Measurements from ENCODE around the gene PROCA1.
"Not testable (repeated sequence)": the region's sequence is repeated elsewhere in the genome, so short reads cannot be mapped to it uniquely, and the experiment has no call there.

Gene PROCA1

DNA sequence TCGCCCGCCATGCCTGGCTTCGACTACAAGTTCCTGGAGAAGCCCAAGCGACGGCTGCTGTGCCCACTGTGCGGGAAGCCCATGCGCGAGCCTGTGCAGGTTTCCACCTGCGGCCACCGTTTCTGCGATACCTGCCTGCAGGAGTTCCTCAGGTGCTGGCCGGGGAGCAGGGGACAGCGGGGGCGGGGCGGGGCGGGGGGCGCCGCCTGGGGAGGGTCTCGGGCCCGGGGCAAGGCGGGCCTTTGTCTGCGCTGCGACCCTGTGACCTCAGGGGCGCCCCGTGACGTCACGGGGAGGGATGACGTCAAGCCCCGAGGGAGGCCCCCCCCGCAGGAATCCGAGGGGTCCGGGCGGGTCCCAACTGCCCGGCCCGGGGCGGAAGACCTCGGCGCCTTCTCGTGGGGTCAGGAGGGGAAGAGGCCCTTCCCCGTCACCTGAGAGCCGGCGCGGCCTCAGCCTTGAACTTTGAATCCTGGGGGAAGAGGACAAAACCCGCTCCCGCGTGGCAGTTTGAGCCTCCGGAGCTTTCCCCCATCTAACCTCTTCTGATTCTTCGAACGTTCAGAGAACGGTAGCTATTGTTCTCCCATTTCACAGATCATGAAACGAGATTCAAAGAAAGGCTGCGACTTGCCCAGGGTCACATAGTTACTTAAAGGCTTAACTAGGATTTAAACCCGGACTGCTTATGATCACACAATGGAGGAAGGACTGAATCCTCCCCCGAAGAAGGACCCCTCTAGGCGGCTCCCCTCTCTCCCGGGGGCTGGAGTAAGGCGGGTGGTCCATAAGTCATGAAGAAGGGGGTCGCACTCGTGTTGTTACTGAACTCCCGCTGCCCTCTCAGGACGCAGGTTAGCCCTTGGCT is 32.6 kb upstream of the PROCA1 start:
- no peak for DNase-seq

DNA sequence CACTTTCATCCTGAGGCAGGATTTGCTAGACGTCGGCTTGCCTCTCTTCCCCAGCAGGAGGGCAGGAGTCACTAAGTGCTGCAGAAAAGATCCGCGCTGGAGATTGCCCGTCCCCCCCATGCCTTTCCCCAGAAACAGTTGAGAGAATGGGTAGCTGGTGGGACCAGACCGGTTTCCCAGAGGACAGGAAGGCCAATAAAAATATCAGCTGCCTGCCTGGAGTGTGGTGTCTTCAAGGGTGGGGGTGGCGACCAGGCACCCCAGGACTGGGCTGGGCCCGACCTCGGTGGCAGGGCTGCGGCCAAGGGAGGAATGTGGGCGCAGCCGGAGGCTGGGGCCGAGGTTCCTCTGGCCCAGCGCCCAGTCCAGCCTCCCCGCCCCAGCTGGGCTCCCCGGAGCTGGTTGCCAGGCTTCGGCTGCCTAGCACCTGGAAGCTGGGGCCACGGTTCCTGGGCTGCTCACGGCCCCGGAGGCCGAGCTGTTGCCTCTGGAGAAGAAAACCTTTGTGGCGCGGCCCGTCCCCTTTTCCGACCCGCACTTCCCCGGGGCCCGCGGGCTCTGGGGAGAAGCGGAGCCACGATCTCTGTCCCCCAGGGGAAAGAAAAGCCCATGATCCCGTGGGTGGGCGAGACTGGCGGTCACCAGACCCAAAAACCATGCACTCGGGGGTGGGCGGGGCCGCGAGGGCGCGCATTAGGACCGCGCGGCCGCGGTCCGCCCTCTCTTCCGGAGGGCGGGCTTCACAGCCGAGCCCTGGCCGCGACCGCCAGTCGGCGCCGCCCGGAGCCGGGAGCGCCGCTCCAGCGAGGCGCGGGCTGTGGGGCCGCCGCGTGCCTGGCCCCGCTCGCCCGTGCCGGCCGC is 31.8 kb upstream of the PROCA1 start, which contains the start of gene TRAF4:
Gene TRAF4, plus strand, starts transcription at position 769 of the 861 bp plus-strand sequence. CDS start 102 bp downstream, outside the sequence.
- DNase-seq, result peak; percentile 59 to 77

DNA sequence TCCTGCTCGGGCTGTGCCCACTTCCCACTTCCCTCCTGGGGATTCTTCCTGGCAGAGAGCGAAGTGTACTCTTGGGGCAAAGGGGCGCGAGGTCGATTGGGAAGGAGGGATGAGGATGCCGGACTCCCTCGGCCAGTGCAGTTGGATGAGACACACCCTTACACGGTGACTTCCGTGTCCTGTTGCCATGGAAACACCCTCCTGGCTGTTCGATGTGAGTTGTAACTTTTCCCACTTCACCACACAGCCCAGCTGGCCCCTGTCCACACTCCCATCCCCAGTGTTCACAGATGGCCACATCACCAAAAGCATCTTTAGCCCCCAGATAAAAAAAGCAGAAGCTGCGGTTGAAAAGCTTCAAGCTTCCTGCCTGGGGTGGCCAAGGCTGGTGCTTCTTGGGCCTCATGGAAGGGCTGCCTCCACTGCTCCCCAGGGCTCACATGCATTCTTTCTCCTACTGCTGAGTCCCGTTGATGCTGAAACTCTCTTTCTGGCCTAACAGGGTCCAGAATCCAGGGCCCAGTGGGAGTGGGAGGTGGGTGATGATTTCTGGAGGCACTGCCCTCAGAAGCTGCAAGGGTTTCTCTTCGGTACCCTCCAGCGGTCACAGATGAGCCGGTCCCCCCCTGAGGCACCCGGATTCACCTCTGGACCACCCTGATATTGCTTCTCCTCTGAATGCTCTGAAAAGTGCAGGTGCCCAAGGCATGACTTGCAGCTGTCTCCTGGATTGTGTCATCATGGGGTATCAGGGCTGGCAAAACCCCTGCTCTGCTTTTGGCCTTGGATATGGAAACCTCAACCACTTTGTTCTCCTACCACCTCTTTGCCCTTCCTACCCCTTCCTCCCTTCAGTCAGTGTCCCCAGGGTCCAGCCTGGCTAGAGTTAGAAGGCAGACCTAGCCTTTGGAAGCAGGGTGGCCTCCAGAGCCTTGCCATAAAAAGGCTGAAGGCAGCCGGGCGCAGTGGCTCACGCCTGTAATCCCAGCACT is 30.0 kb upstream of the PROCA1 start:
- DNase-seq, result peak in 1 of 2 donors; percentile 15

GRCh38 chr17:28740406-28741357 is 29.0 kb upstream of the PROCA1 start:
- DNase-seq, result no peak

GRCh38 chr17:28738680-28739384 is 27.1 kb upstream of the PROCA1 start:
- no peak for DNase-seq

GRCh38 chr17:28737770-28738679 is 26.3 kb upstream of the PROCA1 start:
- DNase-seq, result no peak

- DNase-seq, result no peak
Measured at GRCh38 chr17:28737316-28737715, 25.6 kb upstream of the PROCA1 start.

GRCh38 chr17:28735913-28736769 is 24.5 kb upstream of the PROCA1 start:
- not testable (repeated sequence) for DNase-seq

DNA sequence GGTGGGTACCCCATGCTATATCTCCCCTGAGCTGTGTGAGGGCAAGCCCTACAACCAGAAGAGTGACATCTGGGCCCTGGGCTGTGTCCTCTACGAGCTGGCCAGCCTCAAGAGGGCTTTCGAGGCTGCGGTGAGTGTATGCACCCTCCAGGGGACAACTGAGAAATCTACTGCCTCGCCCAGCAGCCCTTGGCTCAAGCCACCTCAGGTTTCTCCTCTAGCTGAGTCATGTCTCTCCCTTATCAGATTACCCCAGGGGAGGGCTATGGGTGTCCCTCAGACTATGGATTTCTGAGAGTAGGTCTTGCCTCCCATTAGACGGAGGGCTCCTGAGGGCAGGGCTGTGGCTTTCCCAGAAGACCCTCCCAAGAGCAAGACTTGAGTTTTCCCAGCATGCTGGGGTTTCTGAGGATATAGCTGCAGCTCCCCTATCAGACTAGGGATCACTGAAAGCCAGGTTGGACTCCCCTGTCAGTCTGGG is 23.6 kb upstream of the PROCA1 start:
- no peak for DNase-seq

DNA sequence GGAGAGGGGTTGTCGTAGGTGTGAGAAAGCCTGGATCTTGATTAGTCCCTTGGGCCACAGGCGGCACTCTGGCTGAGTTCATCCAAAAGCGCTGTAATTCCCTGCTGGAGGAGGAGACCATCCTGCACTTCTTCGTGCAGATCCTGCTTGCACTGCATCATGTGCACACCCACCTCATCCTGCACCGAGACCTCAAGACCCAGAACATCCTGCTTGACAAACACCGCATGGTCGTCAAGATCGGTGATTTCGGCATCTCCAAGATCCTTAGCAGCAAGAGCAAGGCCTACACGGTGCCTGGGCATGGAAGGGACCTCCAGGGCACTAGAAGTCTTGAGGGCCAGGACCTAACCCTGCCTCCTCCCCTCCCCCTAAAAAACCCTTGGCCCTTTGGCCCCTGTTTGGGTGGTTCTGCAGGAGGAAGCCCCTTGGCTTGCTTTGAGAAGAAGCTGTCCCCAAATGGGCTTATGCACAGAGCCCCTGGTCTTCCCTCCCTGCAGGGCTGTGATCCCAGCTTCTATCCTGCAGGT is 23.1 kb upstream of the PROCA1 start:
- DNase-seq, result no peak

- no peak for DNase-seq
Measured at GRCh38 chr17:28733346-28733745, 21.7 kb upstream of the PROCA1 start.

DNA sequence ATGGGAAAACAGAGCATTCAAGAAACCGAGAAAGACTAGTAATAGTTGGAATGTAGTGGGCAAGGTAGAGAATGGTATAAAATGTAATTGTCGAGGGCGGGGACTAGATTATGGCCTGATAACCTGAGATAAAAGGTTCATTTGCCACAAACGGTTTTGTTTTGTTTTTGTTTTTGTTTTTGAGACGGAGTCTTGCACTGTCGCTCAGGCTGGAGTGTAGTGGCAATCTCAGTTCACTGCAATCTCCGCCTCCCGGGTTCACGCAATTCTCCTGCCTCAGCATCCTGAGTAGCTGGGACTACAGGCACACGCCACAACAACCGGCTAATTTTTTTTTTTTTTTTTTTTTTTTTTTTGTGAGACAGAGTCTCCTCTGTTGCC is 18.3 kb upstream of the PROCA1 start:
- no peak for DNase-seq

- peak; percentile 85 to 86 for DNase-seq
Measured at GRCh38 chr17:28728364-28729200, 16.9 kb upstream of the PROCA1 start, which contains the start of gene NEK8. Gene NEK8 (plus strand): TSS chr17:28728788. CDS start chr17:28728814, 26 bp downstream.

- DNase-seq, result peak; percentile 90 to 93
Measured at GRCh38 chr17:28726627-28727491, 15.2 kb upstream of the PROCA1 start.

DNA sequence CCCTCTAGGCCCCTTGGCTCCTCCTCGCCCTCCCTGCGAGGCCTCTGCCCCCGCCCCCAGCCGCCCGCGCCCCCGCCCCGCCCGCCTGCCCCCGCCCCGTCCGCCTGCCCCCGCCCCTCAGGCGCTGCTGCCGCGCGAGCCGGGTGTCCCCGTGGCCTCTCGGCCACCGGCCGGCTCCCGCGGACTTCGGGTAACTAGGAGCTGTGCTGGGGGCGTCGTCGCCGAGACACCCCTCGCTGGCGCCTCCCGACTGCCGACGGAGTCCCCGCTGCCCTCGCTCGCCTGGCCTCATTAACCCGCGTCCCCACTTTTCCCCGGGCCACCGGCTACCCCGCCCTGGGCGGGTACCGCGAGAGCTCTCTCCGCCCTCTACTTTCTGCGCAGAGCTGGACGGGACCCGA is 14.5 kb upstream of the PROCA1 start, which contains the start of gene TLCD1:
Gene TLCD1, minus strand, starts transcription at position 8 of the 401 bp plus-strand sequence. CDS start 136 bp downstream, outside the sequence.
- peak; percentile 33 to 68 for DNase-seq

Data from hippocampal formation (tissue), 2 donors.